Umbilical cord (tissue), 1 donor: ENCODE results near the gene TPCN2. TPM values are rescaled to one million over a fixed set of nuclear protein-coding genes. Genes with fewer than 3 reads are reported as not detected.

ENCODE experiments used
- total RNA-seq: library from RNA; depleted of rRNA; stranded (reverse); fragments of >200 nt; gene quantifications from one replicate; pipeline ENCODE4 v1.2.3, GENCODE V29; 2014; ENCODE audit warnings: low replicate concordance; ENCODE audit not compliant: insufficient read depth

Gene TPCN2
- total RNA-seq, 1 donor from 2014 or later, result 11.3 TPM

Other genes starting within 250 kb of the TPCN2 start
- gene CPT1A, start 207.0 kb upstream of the TPCN2 start, total RNA-seq, result 7.0 TPM
- gene MRPL21, start 145.1 kb upstream of the TPCN2 start, total RNA-seq, result 14.9 TPM
- gene IGHMBP2, start 145.0 kb upstream of the TPCN2 start, total RNA-seq, result 4.1 TPM
- not detected for gene MRGPRD, start 67.9 kb upstream of the TPCN2 start, total RNA-seq
- gene MRGPRF, start 35.7 kb upstream of the TPCN2 start, total RNA-seq, result 38.8 TPM
- gene SMIM38, start 107.0 kb downstream of the TPCN2 start, total RNA-seq, result 4.6 TPM
- gene MYEOV, start 245.2 kb downstream of the TPCN2 start, total RNA-seq, result 0.48 TPM